Fibroblast of lung (primary cell): Measurements from ENCODE around the gene TEX2. TPM values are rescaled to one million over a fixed set of nuclear protein-coding genes. Genes with fewer than 3 reads are reported as not detected.

Source experiments
- DNase-seq, 2 donors: peaks; one replicate each; pipeline versions ENCODE4 v3.0.0 to v3.0.0-alpha.2; 2010; ENCODE audit warnings: low read depth in 2 of 2
- H2AFZ ChIP-seq: 2 replicates; pipeline ENCODE4 v1.5.1; 2012; ENCODE audit warnings: low read length, control low read depth, inconsistent platforms
- H3K27ac ChIP-seq: 2 replicates; pipeline ENCODE4 v1.5.1; 2011; ENCODE audit warnings: low read length, control low read depth; ENCODE audit not compliant: insufficient read depth
- H3K27me3 ChIP-seq: 2 replicates; pipeline ENCODE4 v1.5.1; 2011; ENCODE audit warnings: mild to moderate bottlenecking, low read length; ENCODE audit not compliant: control insufficient read depth, insufficient read depth
- H3K36me3 ChIP-seq: 2 replicates; pipeline ENCODE4 v1.5.1; 2011; ENCODE audit warnings: low read length; ENCODE audit not compliant: control insufficient read depth, insufficient read depth
- H3K4me1 ChIP-seq: 2 replicates; pipeline ENCODE4 v1.5.1; 2011; ENCODE audit warnings: low read length; ENCODE audit not compliant: control insufficient read depth, insufficient read depth; ENCODE audit errors: extremely low read depth
- H3K4me2 ChIP-seq: 2 replicates; pipeline ENCODE4 v1.5.1; 2011; ENCODE audit warnings: low read length, control low read depth; ENCODE audit not compliant: insufficient read depth; ENCODE audit errors: extremely low read depth
- H3K4me3 ChIP-seq, 4 experiments: fragments of 200-600 bp in 1 of 4; sonication (generic) in 1 of 4; replicated peaks in 1 of 4; 2 replicates each; pipeline ENCODE4 v1.5.1; 2011 to 2016; ENCODE audit warnings: low read length in 4 of 4, low read depth in 3 of 4, mild to moderate bottlenecking in 3 of 4, control low read depth in 2 of 4, inconsistent platforms in 1 of 4, mixed read lengths in 1 of 4; ENCODE audit not compliant: insufficient read depth in 1 of 4; ENCODE audit errors: control extremely low read depth in 1 of 4
- H3K79me2 ChIP-seq: 2 replicates; pipeline ENCODE4 v1.5.1; 2012; ENCODE audit warnings: mild to moderate bottlenecking, low read length, inconsistent platforms; ENCODE audit not compliant: control insufficient read depth, insufficient read depth
- H3K9ac ChIP-seq: 2 replicates; pipeline ENCODE4 v1.5.1; 2011; ENCODE audit warnings: mild to moderate bottlenecking, low read length, control low read depth; ENCODE audit not compliant: insufficient read depth
- H3K9me3 ChIP-seq: 2 replicates; pipeline ENCODE4 v1.5.1; 2012; ENCODE audit warnings: low read depth, low read length; ENCODE audit not compliant: control insufficient read depth, insufficient read depth
- H4K20me1 ChIP-seq: 2 replicates; pipeline ENCODE4 v1.5.1; 2011; ENCODE audit warnings: low read length; ENCODE audit not compliant: control insufficient read depth, insufficient read depth; ENCODE audit errors: extremely low read depth
- CTCF ChIP-seq, 2 donors: IDR thresholded peaks in 1 of 2; conservative IDR thresholded peaks in 1 of 2; 1 replicate in 1 of 2; 2 replicates in 1 of 2; pipeline ENCODE4 v1.5.1; 2011 to 2012; ENCODE audit warnings: low read length in 2 of 2, control low read depth in 1 of 2, inconsistent platforms in 1 of 2, low read depth in 1 of 2, mild to moderate bottlenecking in 1 of 2
- EZH2 ChIP-seq: IDR thresholded peaks from 2 replicates; pipeline ENCODE4 v1.5.1; 2012; ENCODE audit warnings: low read length, control low read depth, mild to moderate bottlenecking; ENCODE audit errors: missing control alignments
- polyA plus RNA-seq, 2 donors: library from polyadenylated mRNA; depleted of rRNA in 1 of 2; stranded (reverse) in 1 of 2; unstranded in 1 of 2; fragments of >200 nt; gene quantifications; 2 replicates each; pipeline ENCODE4 v1.2.1, GENCODE V29; 2011 to 2012; ENCODE audit warnings: missing spikeins in 1 of 2
- total RNA-seq: library from RNA; depleted of rRNA; stranded (reverse); fragments of >200 nt; gene quantifications from 2 replicates; pipeline ENCODE4 v1.2.1, GENCODE V29; 2014

TEX2 gene
- total and polyA plus RNA-seq, 2 donors (not counting 1 experiment from before 2014, with no cell fraction given), result 18.6 to 33.4 TPM

- Histone ChIP-seq H3K9ac (no peak overlapping the region), H3K9me3 (no peaks in the 10 kb centered on the region), H4K20me1 (no peaks in the 10 kb centered on the region), H3K79me2 (no peaks in the 10 kb centered on the region), H3K4me3 (no peak overlapping the region), H2AFZ (no peak overlapping the region), H3K27ac (no peak overlapping the region), H3K4me1 (peaks cover 15% of the 10 kb centered on the region), H3K4me2 (no peak overlapping the region), H3K27me3 (no peaks in the 10 kb centered on the region), H3K36me3 (no peaks in the 10 kb centered on the region)
- DNase-seq, result no peak
- no peak for TF ChIP-seq CTCF (conservative IDR thresholded peaks at IDR 0.05 in 1 of 2, IDR thresholded peaks at IDR 0.05 in 1 of 2; ENCODE audit: low read depth in 1 of 2, low read length in 2 of 2)
- no peak for TF ChIP-seq EZH2
Measured at GRCh38 chr17:64234961-64235360, 28.1 kb downstream of the TEX2 start.

- H3K4me1 ChIP-seq, result peaks cover 13% of the 10 kb centered on the region
- H3K79me2 ChIP-seq, result no peaks in the 10 kb centered on the region
- H3K36me3 ChIP-seq, result no peaks in the 10 kb centered on the region
- no peak overlapping the region for H3K4me3 ChIP-seq
- no peak overlapping the region for H3K27ac ChIP-seq
- no peak overlapping the region for H3K9ac ChIP-seq
- no peak for DNase-seq
- no peak overlapping the region for H2AFZ ChIP-seq
- TF ChIP-seq EZH2, result no peak
- TF ChIP-seq CTCF (conservative IDR thresholded peaks at IDR 0.05 in 1 of 2, IDR thresholded peaks at IDR 0.05 in 1 of 2; ENCODE audit: low read depth in 1 of 2, low read length in 2 of 2), result no peak
- H3K9me3 ChIP-seq, result no peaks in the 10 kb centered on the region
- no peaks in the 10 kb centered on the region for H4K20me1 ChIP-seq
- no peaks in the 10 kb centered on the region for H3K27me3 ChIP-seq
- H3K4me2 ChIP-seq, result no peak overlapping the region
Measured at GRCh38 chr17:64232466-64233262, 30.4 kb downstream of the TEX2 start.

GRCh38 chr17:64231567-64232141, 31.4 kb downstream of the TEX2 start:
- Histone ChIP-seq H4K20me1 (no peaks in the 10 kb centered on the region), H2AFZ (no peak overlapping the region), H3K79me2 (no peaks in the 10 kb centered on the region), H3K36me3 (no peaks in the 10 kb centered on the region), H3K27me3 (no peaks in the 10 kb centered on the region), H3K27ac (no peak overlapping the region), H3K9ac (no peak overlapping the region), H3K9me3 (no peaks in the 10 kb centered on the region), H3K4me2 (peak overlapping the region; percentile 41), H3K4me3 (no peak overlapping the region), H3K4me1 (peaks cover 13% of the 10 kb centered on the region)
- DNase-seq, result peak in 1 of 2 donors; percentile 13
- TF ChIP-seq CTCF (conservative IDR thresholded peaks at IDR 0.05 in 1 of 2, IDR thresholded peaks at IDR 0.05 in 1 of 2; ENCODE audit: low read depth in 1 of 2, low read length in 2 of 2), result no peak
- TF ChIP-seq EZH2, result no peak
